HG03066 (cell line): ENCODE data around the gene TTC17.
"Not testable (repeated sequence)": the region's sequence is repeated elsewhere in the genome, so short reads cannot be mapped to it uniquely, and the experiment has no call there.

Experiments used
- ATAC-seq: cut with Tn5 transposase; IDR thresholded peaks from one replicate; pipeline ENCODE4 v1.9.1; 2021; ENCODE audit warnings: low read depth; ENCODE audit not compliant: unreplicated experiment

TTC17 gene, protein sequence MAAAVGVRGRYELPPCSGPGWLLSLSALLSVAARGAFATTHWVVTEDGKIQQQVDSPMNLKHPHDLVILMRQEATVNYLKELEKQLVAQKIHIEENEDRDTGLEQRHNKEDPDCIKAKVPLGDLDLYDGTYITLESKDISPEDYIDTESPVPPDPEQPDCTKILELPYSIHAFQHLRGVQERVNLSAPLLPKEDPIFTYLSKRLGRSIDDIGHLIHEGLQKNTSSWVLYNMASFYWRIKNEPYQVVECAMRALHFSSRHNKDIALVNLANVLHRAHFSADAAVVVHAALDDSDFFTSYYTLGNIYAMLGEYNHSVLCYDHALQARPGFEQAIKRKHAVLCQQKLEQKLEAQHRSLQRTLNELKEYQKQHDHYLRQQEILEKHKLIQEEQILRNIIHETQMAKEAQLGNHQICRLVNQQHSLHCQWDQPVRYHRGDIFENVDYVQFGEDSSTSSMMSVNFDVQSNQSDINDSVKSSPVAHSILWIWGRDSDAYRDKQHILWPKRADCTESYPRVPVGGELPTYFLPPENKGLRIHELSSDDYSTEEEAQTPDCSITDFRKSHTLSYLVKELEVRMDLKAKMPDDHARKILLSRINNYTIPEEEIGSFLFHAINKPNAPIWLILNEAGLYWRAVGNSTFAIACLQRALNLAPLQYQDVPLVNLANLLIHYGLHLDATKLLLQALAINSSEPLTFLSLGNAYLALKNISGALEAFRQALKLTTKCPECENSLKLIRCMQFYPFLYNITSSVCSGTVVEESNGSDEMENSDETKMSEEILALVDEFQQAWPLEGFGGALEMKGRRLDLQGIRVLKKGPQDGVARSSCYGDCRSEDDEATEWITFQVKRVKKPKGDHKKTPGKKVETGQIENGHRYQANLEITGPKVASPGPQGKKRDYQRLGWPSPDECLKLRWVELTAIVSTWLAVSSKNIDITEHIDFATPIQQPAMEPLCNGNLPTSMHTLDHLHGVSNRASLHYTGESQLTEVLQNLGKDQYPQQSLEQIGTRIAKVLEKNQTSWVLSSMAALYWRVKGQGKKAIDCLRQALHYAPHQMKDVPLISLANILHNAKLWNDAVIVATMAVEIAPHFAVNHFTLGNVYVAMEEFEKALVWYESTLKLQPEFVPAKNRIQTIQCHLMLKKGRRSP

GRCh38 chr11:43358801-43359421, at the start of gene TTC17:
TTC17 (plus strand) TSS chr11:43358920; CDS start chr11:43358955, 35 bp downstream.
- peak; percentile 94 for ATAC-seq

GRCh38 chr11:43311791-43312607, 46.7 kb upstream of the TTC17 start, which contains the start of gene API5:
API5 (plus strand) TSS chr11:43311996; CDS start chr11:43312128, 132 bp downstream.
- ATAC-seq = peak; percentile 98

- no peak for ATAC-seq
These were observed 42.8 kb upstream of the TTC17 start for GRCh38 chr11:43315966-43316365.

GRCh38 chr11:43316451-43316850, 42.3 kb upstream of the TTC17 start:
- ATAC-seq = no peak

GRCh38 chr11:43327987-43328386, 30.7 kb upstream of the TTC17 start:
- ATAC-seq = no peak

GRCh38 chr11:43328482-43328881, 30.2 kb upstream of the TTC17 start:
- ATAC-seq = no peak

- no peak for ATAC-seq
These were observed 17.6 kb upstream of the TTC17 start for GRCh38 chr11:43341159-43341558.

DNA sequence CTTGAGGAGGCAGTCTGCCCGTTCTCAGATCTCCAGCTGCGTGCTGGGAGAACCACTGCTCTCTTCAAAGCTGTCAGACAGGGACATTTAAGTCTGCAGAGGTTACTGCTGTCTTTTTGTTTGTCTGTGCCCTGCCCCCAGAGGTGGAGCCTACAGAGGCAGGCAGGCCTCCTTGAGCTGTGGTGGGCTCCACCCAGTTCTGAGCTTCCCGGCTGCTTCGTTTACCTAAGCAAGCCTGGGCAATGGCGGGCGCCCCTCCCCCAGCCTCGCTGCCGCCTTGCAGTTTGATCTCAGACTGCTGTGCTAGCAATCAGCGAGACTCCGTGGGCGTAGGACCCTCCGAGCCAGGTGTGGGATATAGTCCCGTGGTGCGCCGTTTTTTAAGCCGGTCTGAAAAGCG, 7.3 kb upstream of the TTC17 start:
- not testable (repeated sequence) for ATAC-seq

DNA sequence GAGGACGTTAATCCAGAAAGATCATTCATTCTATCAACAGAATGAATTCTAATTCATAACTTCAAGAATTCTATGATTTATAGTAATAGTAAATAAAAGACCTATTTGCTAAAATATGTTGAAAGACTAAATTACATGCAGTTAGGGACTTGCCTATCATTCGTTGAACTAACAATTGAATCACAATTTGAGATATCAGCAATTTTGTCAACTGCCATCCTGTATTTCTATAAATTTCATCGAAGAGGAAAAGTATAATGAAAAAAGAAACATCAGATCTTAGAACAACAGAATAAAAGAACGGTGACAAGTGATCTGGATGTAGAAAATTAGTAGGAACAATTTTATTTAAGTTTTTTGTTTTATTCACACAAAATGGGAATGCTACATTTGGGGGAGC, 4.4 kb upstream of the TTC17 start:
- ATAC-seq = no peak

GRCh38 chr11:43356336-43356735, 2.4 kb upstream of the TTC17 start:
- no peak for ATAC-seq

DNA sequence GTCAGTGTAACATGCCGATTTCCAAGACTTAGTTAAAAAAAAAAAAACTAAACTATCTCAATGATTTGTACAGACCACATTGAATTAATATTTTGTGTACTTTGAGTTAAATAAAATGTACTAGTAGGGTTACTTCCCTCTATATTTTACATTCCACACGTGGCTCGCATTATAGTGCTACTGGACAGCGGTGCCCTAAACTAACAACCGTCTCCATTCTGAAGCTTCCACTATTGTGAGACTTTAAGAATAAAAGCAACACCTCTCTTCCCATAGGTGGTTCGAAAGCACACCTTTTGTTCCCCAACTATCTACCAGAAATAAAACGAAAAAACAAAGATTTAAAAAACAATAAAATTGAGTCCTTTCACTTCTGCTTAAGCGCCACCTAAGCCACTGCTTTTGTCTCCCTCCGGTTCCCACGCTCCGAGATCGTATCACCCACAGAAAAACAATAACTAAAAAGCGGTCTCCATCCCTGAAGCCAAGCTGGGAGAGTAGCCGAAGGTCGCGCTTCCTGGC, 380 bp upstream of the TTC17 start:
- no peak for ATAC-seq

- ATAC-seq = peak; percentile 51
These were observed 700 bp downstream of the TTC17 start for GRCh38 chr11:43359422-43359818.

- ATAC-seq = no peak
These were observed 1.8 kb downstream of the TTC17 start for GRCh38 chr11:43360361-43361032.

- ATAC-seq = no peak
These were observed 8.0 kb downstream of the TTC17 start for GRCh38 chr11:43366677-43367076.

DNA sequence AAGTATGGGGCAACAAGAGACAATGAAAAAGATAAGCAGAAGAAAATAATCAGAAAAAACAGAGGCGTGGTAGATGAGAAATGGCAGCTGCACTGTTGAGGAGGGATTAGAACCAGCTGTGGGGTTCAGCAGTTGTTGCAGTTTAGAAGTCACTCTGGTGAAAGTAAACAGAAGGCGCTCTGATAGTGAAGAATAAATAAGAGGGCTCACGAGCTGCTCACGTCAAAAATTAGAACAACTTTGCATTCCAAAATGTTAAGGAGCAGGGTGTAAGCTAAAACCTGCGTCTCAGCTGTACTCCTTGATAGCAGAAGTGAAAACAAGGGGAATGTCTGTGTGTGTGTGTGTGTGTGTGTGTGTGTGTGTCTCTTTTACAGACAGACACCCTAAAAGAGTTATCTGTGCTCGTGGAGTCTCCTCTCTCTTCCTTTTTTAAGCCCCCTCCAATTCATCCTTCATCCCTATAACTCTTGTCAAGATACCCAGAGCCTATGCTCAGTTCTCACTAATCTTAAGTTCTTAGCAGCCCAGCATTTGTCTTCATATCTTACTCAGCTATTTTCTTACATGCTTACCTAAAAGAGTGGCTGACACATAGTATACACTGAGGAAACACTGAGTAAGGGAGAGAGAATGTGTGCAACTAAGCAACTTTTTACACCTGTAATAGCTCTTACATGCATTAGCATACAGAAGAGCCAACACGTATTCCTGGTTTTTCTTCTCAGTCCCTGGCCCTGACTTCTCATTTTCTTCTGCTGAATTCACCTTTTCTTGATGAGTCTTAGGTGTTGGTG, 8.9 kb downstream of the TTC17 start:
- ATAC-seq = peak; percentile 51

GRCh38 chr11:43376065-43376464, 17.3 kb downstream of the TTC17 start:
- ATAC-seq = no peak

GRCh38 chr11:43376594-43376993, 17.9 kb downstream of the TTC17 start:
- no peak for ATAC-seq

GRCh38 chr11:43377389-43377788, 18.7 kb downstream of the TTC17 start:
- no peak for ATAC-seq
